CD4-positive, alpha-beta T cell treated with Interleukin-6 for 4 hours (primary cell): ENCODE measurements around the gene CCDC47.
A peak's percentile ranks its signal among the peaks of the same experiment; 100 is the strongest.

Experiments
- DNase-seq: peaks from one replicate; pipeline ENCODE4 v3.0.0-alpha.2; 2020; ENCODE audit warnings: mixed read lengths

The CCDC47 gene

DNA sequence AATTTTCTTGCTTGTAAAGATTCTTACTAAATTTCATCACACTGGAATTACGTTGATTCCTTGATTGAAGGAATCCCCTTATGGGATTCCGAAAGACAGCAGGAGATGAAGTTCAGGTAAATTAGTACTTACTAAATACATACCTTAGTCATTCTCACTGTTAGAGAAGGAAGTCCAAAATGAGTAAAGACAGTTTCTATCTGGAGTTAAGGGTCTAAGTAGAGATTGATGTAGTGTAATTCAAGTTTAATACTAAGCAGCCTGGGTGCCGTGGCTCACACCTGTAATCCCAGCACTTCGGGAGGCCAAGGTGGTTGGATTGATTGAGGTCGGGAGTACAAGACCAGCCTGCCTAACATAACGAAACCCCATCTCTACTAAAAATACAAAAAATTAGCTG lies 10.1 kb upstream of the CCDC47 start:
- DNase-seq: no peak

DNA sequence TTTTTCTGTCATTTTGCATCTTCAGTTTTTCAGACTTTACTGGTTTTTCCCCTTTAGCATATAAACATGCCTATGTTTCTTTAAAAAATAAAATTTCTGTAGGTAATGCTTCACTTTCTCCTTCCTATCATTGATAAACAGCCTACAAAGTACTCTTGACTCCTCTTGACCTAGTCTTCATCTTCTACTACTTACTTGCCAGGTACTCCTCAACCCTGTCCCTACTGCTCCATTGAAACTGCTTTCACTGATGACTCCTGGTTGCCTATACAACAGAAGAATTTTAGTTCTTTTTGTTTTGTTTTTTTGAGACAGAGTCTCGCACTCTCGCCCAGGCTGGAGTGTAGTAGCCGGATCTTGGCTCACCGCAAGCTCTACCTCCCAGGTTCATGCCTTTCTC lies 7.5 kb upstream of the CCDC47 start:
- DNase-seq: no peak

DNA sequence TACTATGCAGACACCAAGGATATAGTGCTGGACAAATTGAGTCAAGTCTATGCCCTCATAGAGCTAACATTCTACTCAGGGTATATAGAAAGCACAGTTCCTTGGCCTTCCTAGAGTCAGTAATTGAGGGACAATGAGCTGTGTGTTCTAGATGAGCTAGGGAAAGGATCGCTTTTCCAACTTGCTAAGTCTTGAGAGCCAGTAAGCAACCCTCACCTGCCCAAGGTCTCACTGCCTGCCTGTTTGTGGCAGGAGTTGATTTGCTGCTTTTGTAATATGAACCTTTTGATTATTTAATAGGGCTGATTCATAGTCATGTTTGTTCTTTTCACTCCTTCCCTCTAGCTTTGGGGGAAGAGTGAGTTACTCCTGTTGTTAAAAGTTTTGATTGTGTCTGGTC lies 7.1 kb upstream of the CCDC47 start:
- no peak for DNase-seq

DNA sequence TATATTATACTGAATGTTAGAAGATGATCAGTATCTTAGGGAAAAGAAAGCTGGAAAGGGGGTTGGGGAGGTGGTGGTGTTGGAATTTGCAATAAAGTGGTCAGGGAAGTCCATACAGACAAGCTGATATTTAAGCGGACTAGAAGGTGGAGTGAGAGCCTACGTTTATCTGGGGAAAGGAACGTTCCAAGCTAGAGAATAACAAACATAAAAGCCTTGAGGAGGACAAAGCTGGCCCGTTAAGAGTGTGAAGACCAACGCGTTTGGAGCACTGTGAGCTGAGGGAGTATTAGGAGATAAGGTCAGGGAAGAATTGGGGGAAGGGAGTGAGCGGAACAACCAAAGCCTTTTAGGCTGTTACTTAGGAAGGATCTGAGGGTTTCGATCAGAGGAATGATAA lies 2.0 kb upstream of the CCDC47 start:
- no peak for DNase-seq

DNA sequence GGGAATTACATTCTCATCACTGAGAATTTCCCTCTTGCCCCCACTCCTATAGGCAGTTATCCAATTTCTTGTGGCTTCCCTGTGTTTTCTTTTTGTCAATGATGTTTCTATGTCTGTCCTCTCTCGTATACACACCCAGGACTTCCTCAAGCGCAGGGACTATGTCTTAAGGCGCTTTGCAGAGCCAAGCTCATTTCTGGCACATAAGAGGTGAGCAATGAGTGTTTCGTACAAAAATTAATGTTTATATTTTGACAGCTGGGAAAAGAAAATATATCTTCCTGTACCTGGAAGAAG lies 1.5 kb upstream of the CCDC47 start:
- DNase-seq: no peak

DNA sequence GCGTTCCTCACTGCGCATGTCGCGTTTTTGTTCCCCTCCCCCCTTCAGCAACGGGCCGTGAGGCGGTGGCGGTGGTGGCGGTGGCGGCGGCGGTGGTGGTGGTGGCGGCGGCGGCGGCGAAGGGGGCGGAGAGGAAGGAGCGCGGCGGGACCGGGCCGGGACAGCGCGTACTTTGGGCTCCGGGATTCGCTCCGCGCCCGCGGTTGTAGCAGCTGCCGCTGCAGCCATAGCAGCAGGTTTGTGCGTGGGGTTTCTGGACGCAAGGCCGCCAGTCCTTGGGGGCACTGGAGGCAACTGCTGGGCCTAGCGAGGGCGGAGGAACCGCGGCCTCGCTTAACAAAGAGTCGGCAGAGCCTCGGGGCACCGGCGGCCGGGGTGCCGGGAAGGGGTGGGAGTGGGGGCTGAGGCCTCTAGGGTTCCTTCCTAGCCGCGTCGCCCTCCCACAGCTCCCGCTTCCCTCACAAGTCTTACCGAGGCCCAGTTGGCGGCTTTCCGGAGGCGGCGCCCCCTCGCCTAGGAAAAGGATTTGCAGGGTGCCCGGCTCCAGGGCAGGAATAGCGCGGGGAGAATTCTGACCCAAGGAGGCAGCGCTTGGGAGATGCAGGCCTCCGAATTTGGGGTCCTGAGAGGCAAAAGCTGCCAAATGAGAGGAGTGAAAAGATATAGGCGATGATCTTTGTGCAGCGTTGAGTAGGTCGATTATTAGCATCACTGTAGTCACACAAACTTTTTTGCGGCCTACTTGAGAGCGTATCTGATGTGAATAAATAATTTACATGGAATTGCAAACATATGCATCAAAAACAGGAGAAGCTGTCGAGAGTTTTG lies 958 bp upstream of the CCDC47 start, which contains the start of gene DDX42:
Gene DDX42 (plus strand): TSS at position 30 of the 828 bp plus-strand sequence. CDS start 12,880 bp downstream, outside the sequence.
- peak; percentile 92 for DNase-seq

DNA sequence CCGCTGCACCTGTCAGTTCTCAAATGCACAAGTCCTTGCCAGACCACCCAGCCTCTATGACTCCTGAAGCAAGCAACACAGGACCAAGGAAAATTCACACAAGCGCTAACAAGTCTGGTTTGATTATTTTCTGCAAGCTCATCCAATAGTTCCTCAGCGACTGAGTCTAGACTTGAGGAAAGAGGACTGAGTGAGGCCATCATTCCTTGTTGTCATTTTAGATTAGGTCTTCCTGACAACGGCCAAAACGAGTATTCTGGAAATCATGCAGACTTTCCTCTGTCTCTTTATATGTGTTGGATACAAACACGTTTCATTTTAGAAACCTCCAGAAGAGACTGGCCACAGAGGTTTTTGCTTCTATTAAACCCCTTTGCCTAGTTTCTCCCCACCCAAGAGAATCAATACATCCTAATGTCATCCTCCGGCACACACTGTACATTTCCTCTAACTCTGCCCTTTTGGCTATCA lies 561 bp downstream of the CCDC47 start:
- no peak for DNase-seq

DNA sequence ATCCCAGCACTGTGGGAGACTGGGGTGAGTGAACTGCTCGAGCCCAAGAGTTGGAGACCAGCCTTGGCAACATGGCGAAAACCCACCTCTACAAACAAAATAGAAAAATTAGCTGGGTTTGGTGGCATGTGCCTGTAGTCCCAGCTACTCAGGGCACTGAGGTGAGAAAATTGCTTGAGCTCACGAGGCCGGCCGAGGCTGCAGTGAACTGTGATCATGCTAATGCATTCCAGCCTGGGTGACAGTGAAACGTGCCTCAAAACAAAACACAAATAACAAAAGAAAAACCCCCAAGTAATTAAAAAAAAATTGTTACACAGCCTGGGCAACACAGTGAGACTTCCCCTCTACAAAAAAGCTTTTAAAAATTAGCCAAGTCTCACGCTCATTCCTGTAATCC lies 5.0 kb downstream of the CCDC47 start:
- no peak for DNase-seq

DNA sequence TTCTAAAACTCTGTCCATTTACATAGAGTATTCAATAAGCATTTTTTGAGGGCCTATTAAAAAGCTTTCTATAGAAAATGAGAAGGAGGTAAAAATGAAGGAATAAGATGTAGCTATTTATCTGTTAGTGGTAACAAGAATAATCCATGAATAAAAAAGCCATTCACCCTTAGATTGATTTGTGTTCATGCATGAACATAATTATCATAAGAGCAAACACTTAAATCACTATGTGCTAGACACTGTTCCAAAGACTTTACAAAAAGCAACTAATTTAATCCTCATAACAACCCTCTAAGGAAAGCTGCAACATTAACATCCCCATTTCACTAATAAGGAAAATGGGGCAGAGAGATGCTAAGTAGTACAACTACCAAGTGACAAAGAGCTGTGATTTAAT lies 6.6 kb downstream of the CCDC47 start:
- no peak for DNase-seq

DNA sequence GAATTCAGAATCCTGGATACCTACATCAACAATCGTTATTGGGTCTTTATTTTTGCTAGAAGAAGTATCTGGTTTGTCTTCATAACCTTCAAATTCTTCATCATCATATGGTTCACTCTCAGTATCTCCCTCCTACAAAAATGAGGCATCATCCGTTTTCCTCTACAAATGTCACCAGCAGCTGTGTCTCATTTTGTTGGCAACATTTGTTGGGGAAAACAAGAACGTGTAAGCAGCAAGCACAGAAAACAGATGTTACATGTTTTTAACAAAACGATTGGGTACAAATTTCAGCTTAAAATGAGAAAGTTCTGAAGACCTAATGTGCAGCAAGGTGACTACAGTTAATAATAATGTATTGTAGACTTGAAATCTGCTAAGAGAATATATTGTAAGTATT lies 8.7 kb downstream of the CCDC47 start:
- DNase-seq: no peak

DNA sequence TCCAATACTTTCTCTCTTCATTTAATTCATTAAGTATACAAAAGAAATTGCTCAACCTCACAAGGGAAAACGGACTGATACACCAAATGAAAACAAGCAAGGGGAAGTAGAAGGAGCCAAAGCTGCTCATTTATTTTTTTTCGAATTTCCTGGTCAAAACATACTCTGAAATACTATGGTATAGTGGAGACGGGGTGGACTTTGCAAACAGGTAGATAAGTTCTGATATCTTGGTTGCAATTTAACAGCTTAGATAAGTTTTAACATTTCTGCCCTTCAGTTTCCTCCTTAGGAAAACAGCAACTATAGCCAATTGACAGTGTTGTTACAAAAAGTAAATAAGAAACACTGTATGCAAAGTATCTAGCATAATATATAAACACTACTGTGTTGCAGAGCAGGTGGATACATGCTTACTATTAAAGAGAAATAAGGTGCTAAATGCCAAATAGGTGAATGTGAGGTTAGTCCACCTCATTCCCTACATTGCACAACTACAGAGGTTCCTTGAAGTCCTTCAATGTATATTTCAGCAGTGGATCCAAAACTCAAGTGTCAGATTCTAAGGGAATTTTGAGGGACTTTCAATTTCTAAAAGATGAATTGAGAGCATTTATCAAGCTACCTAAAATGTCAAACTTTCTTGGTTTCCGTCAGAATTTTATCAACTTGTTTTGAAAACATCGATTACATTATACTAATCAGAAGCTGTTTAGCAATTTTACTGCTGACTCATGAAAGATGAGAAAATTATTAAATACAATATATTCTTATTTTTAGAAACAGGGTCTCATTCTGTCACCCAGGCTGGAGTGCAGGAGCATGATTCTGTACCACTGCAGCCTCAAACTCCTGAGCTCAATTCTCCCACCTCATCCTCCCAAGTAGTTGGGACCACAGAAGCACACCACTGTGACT lies 11.0 kb downstream of the CCDC47 start:
- DNase-seq: no peak

DNA sequence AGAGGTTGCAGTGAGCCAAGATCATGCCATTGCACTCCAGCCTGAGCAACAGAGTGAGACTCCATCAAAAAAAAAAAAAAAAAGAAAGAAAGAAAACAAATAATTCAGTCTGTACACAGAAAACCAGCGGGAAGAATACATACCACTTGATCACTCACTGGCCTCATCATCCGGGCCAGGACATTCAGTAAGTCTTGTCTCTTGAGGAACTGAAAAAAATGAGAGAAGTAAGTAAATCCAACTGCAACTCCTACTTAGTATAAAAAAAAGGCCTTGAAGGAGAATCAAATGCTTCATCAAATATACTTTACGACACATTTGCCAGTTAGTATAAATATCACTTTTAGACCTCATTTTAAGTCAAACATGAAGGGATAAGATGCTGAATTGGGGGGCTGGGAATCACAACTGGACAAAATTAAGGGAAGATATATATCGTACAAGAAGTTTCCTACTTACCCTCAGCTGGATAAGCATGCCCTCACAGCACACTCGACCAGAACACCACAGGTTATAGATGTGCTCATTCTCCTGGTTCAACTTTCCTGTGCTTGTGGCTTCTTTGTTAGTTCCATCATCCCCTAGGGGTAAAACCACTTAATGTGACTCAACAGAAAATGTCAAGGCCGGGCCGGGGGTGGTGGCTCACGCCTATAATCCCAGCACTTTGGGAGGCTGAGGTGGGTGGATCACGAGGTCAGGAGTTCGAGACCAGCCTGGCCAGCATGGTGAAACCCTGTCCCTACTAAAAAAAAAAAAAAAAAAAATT lies 12.4 kb downstream of the CCDC47 start:
- no peak for DNase-seq

DNA sequence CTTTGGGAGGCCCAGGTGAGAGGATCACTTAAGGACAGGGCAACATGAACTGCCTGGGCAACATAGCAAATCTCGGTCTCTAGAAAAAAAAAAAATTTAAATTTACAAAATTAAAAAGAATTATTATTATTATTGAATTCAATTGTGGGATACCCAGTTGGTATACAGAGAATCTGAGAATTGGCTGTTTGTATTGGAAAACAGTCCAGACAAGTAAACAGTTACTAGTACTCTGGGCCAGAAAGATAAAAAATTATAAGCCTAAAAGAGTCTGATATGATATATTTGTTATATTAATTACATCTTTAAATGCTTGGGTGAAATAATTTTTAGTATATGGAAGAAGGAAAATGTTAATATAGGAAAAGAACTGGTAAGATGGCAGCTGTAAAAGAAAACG lies 15.0 kb downstream of the CCDC47 start:
- DNase-seq: no peak

DNA sequence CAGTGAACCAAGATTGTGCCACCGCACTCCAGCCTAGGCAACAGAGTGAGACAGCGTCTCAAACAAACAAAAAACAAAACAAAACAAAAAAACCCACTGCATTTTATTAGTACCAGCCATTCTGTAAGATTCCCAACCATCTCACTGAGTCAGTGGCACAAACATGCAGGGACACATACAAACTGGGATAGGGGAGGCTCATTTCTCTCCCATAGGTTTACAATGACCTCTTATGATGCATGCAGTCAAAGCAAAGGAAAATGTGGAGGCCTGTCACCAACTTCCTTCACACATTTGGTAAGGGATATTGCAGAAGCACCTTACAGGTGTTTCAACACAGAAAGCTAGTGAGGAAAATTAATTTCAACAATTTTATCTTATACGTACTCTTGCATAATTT lies 19.4 kb downstream of the CCDC47 start:
- no peak for DNase-seq

DNA sequence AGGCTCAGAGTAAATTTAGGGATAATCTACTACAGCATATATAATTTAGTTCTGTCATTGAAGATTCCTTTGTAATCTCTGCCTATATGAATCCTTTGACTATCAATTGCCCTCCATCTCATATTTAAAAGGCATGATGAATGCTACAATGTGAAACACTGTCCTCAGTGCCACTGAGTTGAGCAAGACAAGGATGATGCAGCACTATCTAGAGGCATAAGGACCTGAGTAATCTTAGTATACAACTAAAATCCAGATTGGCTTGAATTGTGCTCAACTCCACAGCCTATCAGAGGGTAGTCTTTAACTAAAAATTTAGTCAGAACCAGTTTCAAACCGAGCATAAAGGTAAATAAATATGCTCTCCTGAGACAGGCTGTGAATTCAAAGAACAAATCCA lies 20.2 kb downstream of the CCDC47 start:
- no peak for DNase-seq

DNA sequence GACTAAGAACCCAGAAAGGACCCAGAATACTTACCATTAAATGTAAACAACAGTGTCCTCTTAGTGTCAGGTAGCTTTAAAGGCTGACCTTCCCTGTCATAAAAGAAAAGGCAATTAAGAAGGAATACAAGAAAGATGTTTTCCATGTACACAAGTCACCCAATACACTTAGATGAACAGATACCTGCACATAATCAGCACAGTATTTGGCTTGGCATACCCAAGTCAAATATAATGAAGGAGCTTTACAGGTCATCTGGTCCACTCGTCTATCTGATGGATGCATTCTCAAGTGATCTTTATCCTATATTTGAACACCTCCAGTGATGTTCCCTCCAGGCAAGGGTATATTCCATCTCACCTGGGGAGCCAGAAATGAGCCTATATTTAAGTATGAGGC lies 20.7 kb downstream of the CCDC47 start:
- DNase-seq: no peak

DNA sequence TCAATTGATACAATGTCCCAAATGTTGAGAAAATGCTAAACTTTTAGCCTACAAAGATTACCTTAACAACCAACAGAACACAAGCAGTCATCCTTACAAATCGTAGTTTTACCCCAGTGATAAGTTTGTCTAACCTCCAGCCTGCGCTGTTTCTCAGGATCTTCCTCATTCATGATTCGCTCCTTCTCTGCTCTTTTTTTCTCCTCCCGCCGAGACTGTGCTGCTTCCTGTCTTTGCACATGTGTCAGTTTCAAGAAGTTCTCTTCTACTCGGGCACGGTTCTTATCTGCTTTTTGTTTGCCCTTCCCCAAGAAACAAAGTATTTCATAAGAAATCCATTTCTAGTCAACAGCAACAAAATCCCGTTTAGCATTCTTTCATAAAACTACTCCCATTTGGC lies 21.6 kb downstream of the CCDC47 start:
- peak; percentile 57 for DNase-seq

DNA sequence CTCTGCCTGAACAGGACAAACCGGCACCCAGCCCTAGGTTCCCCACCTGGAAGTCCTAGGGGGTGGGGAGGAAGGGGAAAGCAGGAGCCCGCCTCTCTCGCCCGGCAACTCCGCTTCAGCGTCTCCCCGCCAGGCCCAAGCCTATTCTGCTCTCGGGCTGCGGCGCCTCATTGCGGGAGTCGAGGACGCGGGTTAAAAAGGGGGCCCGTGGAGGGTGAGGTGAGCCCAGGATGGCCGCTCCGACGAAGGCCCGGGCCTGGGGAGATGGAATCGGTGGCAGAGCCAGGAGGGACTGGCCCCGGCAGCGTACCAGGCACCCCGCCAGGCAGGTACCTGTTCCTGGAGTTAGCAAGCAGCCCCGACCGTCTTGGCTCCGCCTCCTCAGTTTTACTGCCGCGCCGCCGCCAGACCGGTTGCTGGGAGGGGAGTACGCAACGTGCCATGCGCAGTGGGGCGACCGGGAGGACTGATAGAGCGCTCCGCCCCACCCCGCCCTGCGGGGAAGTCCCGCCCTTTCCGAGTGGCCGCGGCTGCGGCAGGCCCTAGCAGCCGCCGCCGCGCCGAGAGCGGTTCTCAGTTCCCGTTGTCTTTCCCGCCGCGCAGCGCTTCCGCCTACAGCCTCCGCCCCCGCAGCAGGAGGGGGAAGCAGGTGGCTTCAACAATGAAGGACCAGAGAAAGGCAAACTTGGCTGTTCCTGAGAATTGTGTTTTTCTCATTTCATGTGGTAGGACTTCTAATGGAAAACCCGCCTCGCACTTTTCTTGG lies 31.8 kb downstream of the CCDC47 start, which contains the start of gene STRADA:
Gene STRADA (minus strand): TSS at position 392 of the 766 bp plus-strand sequence. CDS start 13,430 bp downstream, outside the sequence.
- DNase-seq: peak; percentile 100

DNA sequence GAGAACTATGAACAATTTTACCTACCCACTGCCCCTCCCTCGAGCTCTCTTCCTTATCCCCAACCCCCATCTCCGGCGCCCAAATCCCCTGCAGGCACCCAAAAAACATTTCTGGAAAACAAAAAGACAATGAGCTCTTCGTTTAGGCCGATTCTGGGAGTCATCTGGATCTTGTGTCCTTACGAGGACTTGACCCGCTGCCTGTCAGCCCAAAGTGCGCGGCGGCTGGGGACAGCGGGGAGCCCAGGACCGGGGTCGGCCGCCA lies 32.3 kb downstream of the CCDC47 start:
- DNase-seq: no peak

DNA sequence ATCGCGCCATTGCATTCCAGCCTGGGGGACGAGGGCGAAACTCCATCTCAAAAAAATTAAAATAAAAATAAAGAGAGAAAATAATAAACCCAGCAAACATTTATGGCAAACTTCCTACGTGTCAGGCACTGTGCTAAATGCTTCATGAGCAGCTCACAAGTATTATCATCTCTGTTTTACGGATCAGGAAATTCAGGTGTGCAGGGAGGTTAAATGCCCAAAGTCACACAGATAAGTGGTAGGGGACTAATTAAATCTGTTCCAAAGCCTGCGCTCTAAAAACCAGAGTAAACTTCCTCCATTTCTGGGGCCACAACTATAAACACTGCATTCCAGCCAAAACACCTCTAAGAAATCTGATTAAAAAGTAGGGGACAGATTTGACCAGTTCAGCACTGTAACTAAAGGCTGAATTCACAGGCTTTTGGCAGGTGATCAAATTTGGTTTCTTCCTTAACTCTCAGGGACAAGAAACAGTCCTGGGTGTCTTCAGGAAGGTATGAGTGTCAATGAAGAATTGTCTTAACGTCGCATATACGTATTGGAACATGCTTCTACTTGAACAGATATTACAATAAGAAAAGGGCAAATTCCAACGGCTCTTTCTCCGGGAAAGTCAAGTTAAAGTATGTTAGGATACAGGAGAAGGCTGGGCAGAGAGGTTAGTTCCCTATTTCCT lies 32.8 kb downstream of the CCDC47 start:
- no peak for DNase-seq

DNA sequence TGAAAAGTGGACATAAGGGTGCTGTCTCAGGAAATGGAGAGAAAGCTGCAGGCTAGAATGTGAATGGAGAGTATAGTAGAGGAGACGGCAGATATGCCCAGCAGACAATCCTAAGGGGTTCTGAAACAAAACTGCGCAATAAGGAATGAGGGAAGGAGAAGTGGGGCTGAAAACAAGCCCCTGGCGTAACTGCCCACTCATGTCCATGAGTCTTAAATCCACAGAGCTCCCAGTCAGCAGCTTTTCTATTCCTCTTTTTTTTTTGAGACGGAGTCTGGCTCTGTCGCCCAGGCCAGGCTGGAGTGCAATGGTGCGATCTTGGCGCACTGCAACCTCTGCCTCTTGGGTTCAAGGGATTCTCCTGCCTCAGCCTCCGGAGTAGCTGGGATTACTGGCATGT lies 37.7 kb downstream of the CCDC47 start:
- DNase-seq: no peak

DNA sequence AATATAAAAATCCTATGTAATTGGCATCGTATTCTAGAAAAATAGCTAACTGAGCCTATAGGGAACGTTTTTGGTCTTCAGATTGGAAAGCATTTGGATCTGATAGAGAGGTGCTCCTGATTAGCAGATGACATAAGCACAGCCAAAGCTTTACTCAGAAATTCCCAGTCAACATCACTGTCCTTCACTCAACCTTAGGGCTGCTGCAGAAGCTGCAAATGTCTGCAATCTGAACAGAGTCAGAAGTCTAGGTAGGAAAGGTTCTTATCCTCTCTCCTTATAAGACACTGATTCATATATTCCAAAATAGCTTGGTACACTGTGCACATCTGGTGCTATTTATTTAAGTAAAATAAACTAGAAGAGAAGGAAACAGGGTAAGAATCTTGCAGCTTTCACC lies 51.0 kb downstream of the CCDC47 start:
- no peak for DNase-seq
